Esophagus squamous epithelium (tissue), 4 donors: Measurements from ENCODE around the gene GPR78.

ENCODE experiments used
- CTCF ChIP-seq, 6 experiments: fragments of 450-650 bp in 4 of 6; fragments of 200-600 bp in 2 of 6; sonication (generic) in 2 of 6; IDR thresholded peaks; one replicate each; pipeline ENCODE4 v1.5.1; 2016 to 2019; ENCODE audit warnings: antibody characterized with exemption in 6 of 6, mild to moderate bottlenecking in 4 of 6, moderate library complexity in 4 of 6
- POLR2A ChIP-seq, 4 donors: fragments of 450-650 bp; IDR thresholded peaks; one replicate each; pipeline ENCODE4 v1.6.1; 2017; ENCODE audit warnings: antibody characterized with exemption in 4 of 4, mild to moderate bottlenecking in 4 of 4, moderate library complexity in 3 of 4

- TF ChIP-seq CTCF (IDR thresholded peaks at IDR 0.05) (no peak), POLR2A (IDR thresholded peaks at IDR 0.05) (no peak)
Observed at GRCh38 chr4:8600686-8601085, 20.5 kb downstream of the GPR78 start.
